ENCODE data around the gene KCNH4.
"Not testable (repeated sequence)": the region's sequence is repeated elsewhere in the genome, so short reads cannot be mapped to it uniquely, and the experiment has no call there.

KCNH4 gene

GRCh38 chr17:42178817-42179216 lies 2.1 kb downstream of the KCNH4 start:
- DNase-seq = no peak

GRCh38 chr17:42177684-42178083 lies 3.3 kb downstream of the KCNH4 start:
- DNase-seq = no peak

- no peak for DNase-seq
Observed at GRCh38 chr17:42174126-42174783, 6.7 kb downstream of the KCNH4 start.

- DNase-seq = no peak
Observed at GRCh38 chr17:42171831-42172230, 9.1 kb downstream of the KCNH4 start.

GRCh38 chr17:42169351-42169750 lies 11.6 kb downstream of the KCNH4 start:
- no peak for DNase-seq

GRCh38 chr17:42167807-42168206 lies 13.1 kb downstream of the KCNH4 start:
- no peak for DNase-seq

GRCh38 chr17:42166196-42166763 lies 14.7 kb downstream of the KCNH4 start:
- no peak for DNase-seq

GRCh38 chr17:42165751-42166150 lies 15.2 kb downstream of the KCNH4 start:
- no peak for DNase-seq

- no peak for DNase-seq
Observed at GRCh38 chr17:42163696-42164407, 17.1 kb downstream of the KCNH4 start.

GRCh38 chr17:42163113-42163512 lies 17.8 kb downstream of the KCNH4 start:
- DNase-seq = peak in 1 of 2 experiments; percentile 29

- no peak for DNase-seq
Observed at GRCh38 chr17:42160531-42160910, 20.4 kb downstream of the KCNH4 start.

- DNase-seq = no peak
Observed at GRCh38 chr17:42159796-42160530, 21.0 kb downstream of the KCNH4 start.

GRCh38 chr17:42155614-42156045 lies 25.3 kb downstream of the KCNH4 start:
- DNase-seq = no peak

GRCh38 chr17:42153919-42154742 lies 26.8 kb downstream of the KCNH4 start:
- no peak for DNase-seq

- DNase-seq = no peak
Observed at GRCh38 chr17:42146911-42147607, 33.9 kb downstream of the KCNH4 start.

- DNase-seq = not testable (repeated sequence)
Observed at GRCh38 chr17:42143138-42143537, 37.8 kb downstream of the KCNH4 start.

GRCh38 chr17:42142371-42142896 lies 38.5 kb downstream of the KCNH4 start:
- no peak for DNase-seq

GRCh38 chr17:42141382-42141781 lies 39.6 kb downstream of the KCNH4 start:
- DNase-seq = no peak

GRCh38 chr17:42140690-42141089 lies 40.3 kb downstream of the KCNH4 start:
- not testable (repeated sequence) for DNase-seq

GRCh38 chr17:42138749-42139492 lies 42.0 kb downstream of the KCNH4 start:
- DNase-seq = no peak

GRCh38 chr17:42136654-42137051 lies 44.3 kb downstream of the KCNH4 start:
- DNase-seq = no peak

Measured in activated CD4-positive, alpha-beta T cell treated with anti-CD3 and anti-CD28 coated beads, Interleukin-2, amount 50 U/mL, for 4 hours (primary cell).